Mucosa of descending colon (tissue), 3 donors: Measurements from ENCODE around the gene C1orf141. TPM values are rescaled to one million over a fixed set of nuclear protein-coding genes. Genes with fewer than 3 reads are reported as not detected.

ENCODE experiments used
- ATAC-seq: fragments of 200-7000 bp; cut with Tn5 transposase; one replicate; pipeline ENCODE4 v1.9.1; 2020; ENCODE audit warnings: mild to moderate bottlenecking, moderate library complexity
- DNase-seq, 3 donors: peaks; one replicate each; pipeline ENCODE4 v3.0.0-alpha.2; 2020
- H3K36me3 ChIP-seq: fragments of 200-600 bp; one replicate; pipeline ENCODE4 v1.8.0; 2021; ENCODE audit warnings: low read depth, mild to moderate bottlenecking
- H3K4me1 ChIP-seq: fragments of 200-600 bp; one replicate; pipeline ENCODE4 v1.8.0; 2021; ENCODE audit warnings: low read depth, mild to moderate bottlenecking
- H3K4me3 ChIP-seq: fragments of 200-600 bp; one replicate; pipeline ENCODE4 v1.8.0; 2021; ENCODE audit warnings: mild to moderate bottlenecking
- H3K9me3 ChIP-seq: fragments of 200-600 bp; one replicate; pipeline ENCODE4 v1.8.0; 2021; ENCODE audit warnings: mild to moderate bottlenecking
- CTCF ChIP-seq: fragments of 200-600 bp; IDR thresholded peaks from one replicate; pipeline ENCODE4 v1.8.0; 2022; ENCODE audit warnings: antibody characterized with exemption, mild to moderate bottlenecking
- intact Hi-C, 2 donors: fragments of 100-400 bp; cut with DNase I in 1 of 2; cut with micrococcal nuclease in 1 of 2; formaldehyde crosslinking; loops; one replicate each; pipeline versions ENCODE4 v1.11.0 to v1.11.1; 2022; cut with DNase I, micrococcal nuclease
- total RNA-seq, 3 donors: library from RNA; stranded (reverse); fragmentation: NEBNext Ultra II Directional in 2 of 3; extraction: Animal tissue kit (Norgen Biotek cat#: 25700) in 2 of 3; gene quantifications; one replicate each; pipeline versions ENCODE4 v1.2.1 to v1.2.4, GENCODE V29; 2021 to 2023
- donor health status: DM: no; HTN: no; CAD: no; lungs with moderate emphysema.
- donor health status: DM: no; HTN: no; CAD: no.
- donor health status: DM: no; HTN: yes; CAD: no.

Gene C1orf141
- total RNA-seq, 3 donors from 2014 or later: not detected

- Histone ChIP-seq H3K9me3 (no peaks in the 10 kb centered on the region), H3K36me3 (no peaks in the 10 kb centered on the region), H3K4me3 (no peak overlapping the region), H3K4me1 (peaks cover 9% of the 10 kb centered on the region)
- ATAC-seq: peak; percentile 83
- no peak for DNase-seq
- intact Hi-C loops: no loop called here
- TF ChIP-seq CTCF: no peak
Observed at GRCh38 chr1:67103548-67103947, 31.2 kb downstream of the C1orf141 start.

- TF ChIP-seq CTCF: no peak
- Histone ChIP-seq H3K4me1 (peaks cover 9% of the 10 kb centered on the region), H3K4me3 (no peak overlapping the region), H3K9me3 (no peaks in the 10 kb centered on the region), H3K36me3 (no peaks in the 10 kb centered on the region)
- DNase-seq (no peak), ATAC-seq (no peak)
- intact Hi-C loops: no loop called here
Observed at GRCh38 chr1:67100833-67101232, 33.9 kb downstream of the C1orf141 start.

- no peak for TF ChIP-seq CTCF
- H3K36me3 ChIP-seq: no peaks in the 10 kb centered on the region
- intact Hi-C loops: no loop called here
- no peak for ATAC-seq
- H3K4me1 ChIP-seq: no peaks in the 10 kb centered on the region
- H3K4me3 ChIP-seq: no peak overlapping the region
- DNase-seq: no peak
- no peaks in the 10 kb centered on the region for H3K9me3 ChIP-seq
Observed at GRCh38 chr1:67097305-67097704, 37.5 kb downstream of the C1orf141 start.

- intact Hi-C loops: no loop called here
- Histone ChIP-seq H3K4me3 (no peak overlapping the region), H3K36me3 (no peaks in the 10 kb centered on the region), H3K9me3 (peaks cover 5% of the 10 kb centered on the region), H3K4me1 (no peaks in the 10 kb centered on the region)
- ATAC-seq (no peak), DNase-seq (no peak)
- TF ChIP-seq CTCF: no peak
Observed at GRCh38 chr1:67094191-67094590, 40.6 kb downstream of the C1orf141 start.

GRCh38 chr1:67089685-67090208, 45.0 kb downstream of the C1orf141 start:
- TF ChIP-seq CTCF: no peak
- H3K9me3 ChIP-seq: peaks cover 5% of the 10 kb centered on the region
- intact Hi-C loops: no loop called here
- ATAC-seq (no peak), DNase-seq (no peak)
- H3K36me3 ChIP-seq: no peaks in the 10 kb centered on the region
- no peaks in the 10 kb centered on the region for H3K4me1 ChIP-seq
- H3K4me3 ChIP-seq: no peak overlapping the region

- DNase-seq (no peak), ATAC-seq (no peak)
- no peak overlapping the region for H3K4me3 ChIP-seq
- TF ChIP-seq CTCF: no peak
- intact Hi-C loops: no loop called here
- no peaks in the 10 kb centered on the region for H3K4me1 ChIP-seq
- peaks cover 5% of the 10 kb centered on the region for H3K9me3 ChIP-seq
- no peaks in the 10 kb centered on the region for H3K36me3 ChIP-seq
Observed at GRCh38 chr1:67088440-67088839, 46.3 kb downstream of the C1orf141 start.
